Uterus (tissue), 4 donors: Measurements from ENCODE around the gene MTHFR. TPM values are rescaled to one million over a fixed set of nuclear protein-coding genes. Genes with fewer than 3 reads are reported as not detected.

Source experiments
- DNase-seq, 2 donors: peaks; one replicate each; pipeline ENCODE4 v3.0.0-alpha.2; 2019 to 2020
- H3K27ac ChIP-seq, 2 donors: fragments of 200-600 bp; sonication (generic); 1 replicate in 1 of 2; 2 replicates in 1 of 2; pipeline ENCODE4 v1.5.1; 2016 to 2018
- H3K27me3 ChIP-seq, 2 donors: fragments of 200-600 bp; sonication (generic); one replicate each; pipeline ENCODE4 v1.5.1; 2018 to 2019; ENCODE audit warnings: control low read depth in 1 of 2
- H3K36me3 ChIP-seq, 2 donors: fragments of 200-600 bp; sonication (generic); one replicate each; pipeline ENCODE4 v1.5.1; 2019; ENCODE audit warnings: control low read depth in 1 of 2
- H3K4me1 ChIP-seq, 2 donors: fragments of 200-600 bp; sonication (generic); one replicate each; pipeline ENCODE4 v1.5.1; 2018 to 2019; ENCODE audit warnings: control low read depth in 1 of 2
- H3K4me3 ChIP-seq, 2 donors: fragments of 200-600 bp; sonication (generic); 1 replicate in 1 of 2; 2 replicates in 1 of 2; pipeline ENCODE4 v1.5.1; 2018 to 2019; ENCODE audit warnings: mild to moderate bottlenecking in 1 of 2
- H3K9me3 ChIP-seq, 2 donors: fragments of 200-600 bp; sonication (generic); one replicate each; pipeline ENCODE4 v1.5.1; 2019; ENCODE audit warnings: control low read depth in 1 of 2
- CTCF ChIP-seq, 4 experiments: fragments of 200-600 bp in 2 of 4; fragments of 450-650 bp in 2 of 4; sonication (generic) in 2 of 4; IDR thresholded peaks; one replicate each; pipeline ENCODE4 v1.5.1; 2016 to 2019; ENCODE audit warnings: antibody characterized with exemption in 4 of 4, mild to moderate bottlenecking in 2 of 4, moderate library complexity in 1 of 4
- POLR2A ChIP-seq, 2 donors: fragments of 450-650 bp; IDR thresholded peaks; one replicate each; pipeline ENCODE4 v1.6.1; 2016; ENCODE audit warnings: antibody characterized with exemption in 2 of 2, mild to moderate bottlenecking in 1 of 2, moderate library complexity in 1 of 2
- intact Hi-C: fragments of 100-400 bp; cut with DNase I; formaldehyde crosslinking; loops from one replicate; pipeline ENCODE4 v1.15.1; 2023; ENCODE audit warnings: low total_unique reads
- total RNA-seq, 4 donors: library from RNA; depleted of rRNA in 3 of 4; stranded (reverse); fragments of >200 nt in 3 of 4; gene quantifications; one replicate each; pipeline versions ENCODE4 v1.1.0 to v1.2.4, GENCODE V29; 2014 to 2023
- donor health status: DM: yes; HTN: yes; CAD: no.

MTHFR gene
- total RNA-seq, 4 donors from 2014 or later, result 15.0 to 56.8 (median 29.9) TPM

DNA sequence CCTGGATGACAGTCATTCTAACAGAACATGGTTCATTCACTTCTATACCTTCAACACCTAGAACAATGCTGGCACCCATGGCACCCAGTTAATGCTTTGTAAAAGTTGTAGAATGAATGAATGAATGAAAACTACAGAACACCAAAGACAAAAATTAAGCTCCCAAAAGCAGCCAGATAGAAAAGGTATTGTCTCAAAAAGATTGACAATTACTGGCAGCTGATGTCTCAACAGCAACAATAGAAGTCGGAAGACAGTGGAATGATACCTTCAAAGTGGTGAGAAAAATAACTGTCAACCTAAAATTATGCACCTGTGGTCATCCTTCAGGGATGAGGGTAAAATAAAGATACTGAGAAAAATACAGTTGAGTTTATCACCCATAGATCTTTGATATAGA, 48.7 kb downstream of the MTHFR start:
- no peaks in the 10 kb centered on the region for H3K9me3 ChIP-seq
- H3K4me3 ChIP-seq, result no peak overlapping the region
- H3K27ac ChIP-seq, result no peak overlapping the region
- no peaks in the 10 kb centered on the region for H3K4me1 ChIP-seq
- intact Hi-C loops, result no loop called here
- no peaks in the 10 kb centered on the region for H3K27me3 ChIP-seq
- no peak for TF ChIP-seq CTCF (IDR thresholded peaks at IDR 0.05)
- no peak for TF ChIP-seq POLR2A (IDR thresholded peaks at IDR 0.05)
- H3K36me3 ChIP-seq, result no peaks in the 10 kb centered on the region
- no peak for DNase-seq

DNA sequence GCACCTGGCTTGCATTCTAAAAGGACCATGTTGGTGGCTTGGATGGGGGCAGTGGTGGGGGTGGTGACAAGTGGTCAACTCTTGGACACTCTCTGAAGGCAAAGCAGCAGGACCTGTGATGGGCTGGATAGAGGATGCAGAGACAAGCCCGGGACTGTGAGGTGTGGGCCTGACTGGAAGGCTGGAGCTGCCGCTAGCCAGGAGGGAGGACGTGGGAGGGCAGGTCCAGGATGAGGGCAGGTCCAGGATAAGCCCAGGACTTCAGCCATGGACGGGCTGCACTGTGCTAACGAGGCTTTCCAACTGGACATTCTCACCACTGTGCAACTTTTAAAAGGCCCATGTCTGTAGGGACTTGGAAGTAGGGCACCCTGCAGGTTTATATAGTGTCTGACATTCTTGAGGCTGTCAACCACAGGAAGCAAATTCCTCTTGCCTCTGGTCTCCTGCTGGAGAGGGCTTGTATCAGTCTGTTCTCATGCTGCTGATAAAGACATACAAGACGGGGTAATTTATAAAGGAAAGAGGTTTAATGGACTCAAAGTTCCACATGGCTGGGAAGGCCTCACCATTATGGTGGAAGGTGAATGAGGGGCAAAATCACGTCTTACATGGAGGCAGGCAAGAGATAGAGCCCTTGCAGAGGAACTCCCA, 52.1 kb downstream of the MTHFR start:
- intact Hi-C loops, result no loop called here
- DNase-seq, result no peak
- Histone ChIP-seq H3K27me3 (no peaks in the 10 kb centered on the region), H3K4me1 (no peaks in the 10 kb centered on the region), H3K27ac (no peak overlapping the region), H3K4me3 (no peak overlapping the region), H3K36me3 (no peaks in the 10 kb centered on the region), H3K9me3 (no peaks in the 10 kb centered on the region)
- TF ChIP-seq CTCF (IDR thresholded peaks at IDR 0.05), result no peak
- no peak for TF ChIP-seq POLR2A (IDR thresholded peaks at IDR 0.05)

- DNase-seq, result no peak
- Histone ChIP-seq H3K36me3 (no peaks in the 10 kb centered on the region), H3K9me3 (no peaks in the 10 kb centered on the region), H3K4me3 (no peak overlapping the region), H3K27me3 (no peaks in the 10 kb centered on the region), H3K4me1 (no peaks in the 10 kb centered on the region), H3K27ac (no peak overlapping the region)
- TF ChIP-seq POLR2A (IDR thresholded peaks at IDR 0.05), result no peak
- no peak for TF ChIP-seq CTCF (IDR thresholded peaks at IDR 0.05)
- intact Hi-C loops, result no loop called here
Measured at GRCh38 chr1:11752359-11753088, 53.2 kb downstream of the MTHFR start.

GRCh38 chr1:11751087-11751486, 54.7 kb downstream of the MTHFR start:
- Histone ChIP-seq H3K9me3 (no peaks in the 10 kb centered on the region), H3K4me3 (no peak overlapping the region), H3K36me3 (no peaks in the 10 kb centered on the region), H3K27ac (no peak overlapping the region), H3K27me3 (no peaks in the 10 kb centered on the region), H3K4me1 (no peaks in the 10 kb centered on the region)
- intact Hi-C loops, result no loop called here
- TF ChIP-seq POLR2A (IDR thresholded peaks at IDR 0.05) (no peak), CTCF (IDR thresholded peaks at IDR 0.05) (no peak)
- no peak for DNase-seq

DNA sequence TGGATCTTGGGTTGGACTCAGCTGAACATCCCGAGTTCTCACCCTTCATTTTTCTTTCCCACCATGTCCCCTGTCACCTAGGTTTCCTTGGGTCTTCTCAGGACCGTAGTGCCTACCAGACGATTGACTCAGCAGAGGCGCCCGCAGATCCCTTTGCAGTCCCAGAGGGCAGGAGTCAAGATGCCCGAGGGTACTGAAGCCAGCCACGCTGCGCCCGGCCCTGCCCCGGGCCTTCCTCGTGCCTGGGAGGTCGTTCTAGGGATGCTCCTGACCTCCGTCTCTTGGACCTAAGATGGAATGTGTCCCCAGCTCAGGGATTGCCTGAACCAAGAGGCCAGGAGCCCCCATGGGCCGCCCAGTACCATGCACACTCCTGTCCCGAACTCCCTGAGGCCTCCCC, 55.8 kb downstream of the MTHFR start:
- no peaks in the 10 kb centered on the region for H3K36me3 ChIP-seq
- intact Hi-C loops, result no loop called here
- DNase-seq, result no peak
- no peak overlapping the region for H3K27ac ChIP-seq
- no peak overlapping the region for H3K4me3 ChIP-seq
- H3K4me1 ChIP-seq, result no peaks in the 10 kb centered on the region
- H3K9me3 ChIP-seq, result no peaks in the 10 kb centered on the region
- no peak for TF ChIP-seq CTCF (IDR thresholded peaks at IDR 0.05)
- TF ChIP-seq POLR2A (IDR thresholded peaks at IDR 0.05), result no peak
- no peaks in the 10 kb centered on the region for H3K27me3 ChIP-seq
